NCI-H526 (cell line): ENCODE data around the gene WBP4.

ENCODE experiments used
- DNase-seq, 2 experiments: peaks; one replicate each; lab custom pipeline; 2025; lab: John Stamatoyannopoulos, UW

Gene WBP4

DNA sequence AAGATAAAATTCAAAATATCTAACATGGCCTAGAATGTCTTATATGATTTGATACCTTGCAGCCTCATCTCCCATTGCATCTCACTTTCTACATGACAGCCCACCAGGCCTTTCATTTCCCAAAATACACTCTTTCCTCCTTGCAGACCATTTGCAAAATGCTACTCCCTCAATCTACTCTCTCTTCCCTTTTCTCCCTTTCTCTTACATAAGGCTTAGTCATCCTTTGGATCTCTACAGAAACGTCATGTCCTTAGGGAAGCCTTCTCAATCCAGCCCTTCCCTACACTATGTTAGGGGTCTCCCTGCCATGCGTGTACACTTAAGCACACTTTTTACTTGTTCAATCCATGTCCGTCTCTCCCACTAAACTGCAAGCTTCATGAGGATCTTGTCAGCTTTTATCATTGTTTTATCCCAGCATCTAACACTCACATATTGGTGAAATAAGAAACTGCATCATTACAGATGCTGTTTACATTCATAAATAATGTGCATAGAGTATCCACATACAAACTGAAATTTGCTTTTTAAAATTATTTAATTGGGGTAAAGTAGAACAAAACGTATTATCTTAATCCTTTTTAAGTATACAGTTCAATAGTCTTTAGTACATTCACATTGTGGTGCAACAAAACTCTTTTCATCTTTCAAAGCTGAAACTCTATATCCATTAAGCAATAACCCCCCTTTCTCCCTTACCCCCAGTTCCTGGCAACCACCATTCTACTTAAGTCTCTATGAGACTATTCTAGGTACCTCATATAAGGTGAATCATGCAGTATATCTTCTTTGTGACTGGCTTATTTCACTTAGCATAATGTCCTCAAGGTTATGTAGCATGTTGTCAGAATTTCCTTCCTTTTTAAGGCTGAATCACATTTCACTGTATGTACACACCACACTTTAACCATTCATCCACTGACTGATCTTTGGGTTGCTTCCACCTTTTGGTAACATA, 11.5 kb upstream of the WBP4 start:
- no peak for DNase-seq

DNA sequence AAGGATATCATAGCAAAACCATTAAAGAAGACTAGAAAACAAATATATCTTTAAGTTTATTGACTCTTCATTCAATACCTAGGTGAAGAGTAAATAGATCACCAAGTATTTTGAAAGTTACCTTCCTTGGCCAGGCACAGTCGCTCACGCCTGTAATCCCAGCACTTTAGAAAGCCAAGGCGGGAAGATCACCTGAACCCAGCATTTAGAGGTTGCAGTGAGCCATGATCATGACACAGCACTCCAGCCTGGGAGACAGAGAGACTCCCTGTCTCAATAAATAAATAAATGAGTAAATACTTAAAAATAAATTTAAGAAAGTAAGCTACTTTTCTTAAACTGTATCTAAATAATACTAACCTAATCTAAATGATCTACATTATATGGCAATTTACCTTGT, 8.9 kb upstream of the WBP4 start:
- DNase-seq, result no peak

DNA sequence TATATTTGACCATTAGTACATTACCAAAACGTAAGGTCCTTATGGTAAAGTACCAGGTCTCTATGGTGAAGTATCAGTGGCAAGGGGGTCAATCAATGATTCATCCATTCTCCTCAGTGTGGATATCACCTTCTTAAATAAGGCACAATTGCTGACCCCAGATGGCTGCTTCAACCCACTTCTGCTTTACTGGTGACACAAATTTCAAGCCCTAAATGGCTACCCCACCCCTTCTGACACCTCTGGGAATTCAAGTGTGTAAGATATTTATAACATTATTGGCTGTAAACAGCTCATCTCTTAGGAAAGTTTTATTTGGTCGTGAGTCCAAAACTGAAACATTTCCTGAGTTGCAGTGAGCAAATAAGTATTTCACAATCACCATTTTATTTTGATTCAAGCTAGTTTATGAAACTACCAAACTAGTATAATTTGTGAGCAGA, 7.9 kb upstream of the WBP4 start:
- DNase-seq, result no peak

DNA sequence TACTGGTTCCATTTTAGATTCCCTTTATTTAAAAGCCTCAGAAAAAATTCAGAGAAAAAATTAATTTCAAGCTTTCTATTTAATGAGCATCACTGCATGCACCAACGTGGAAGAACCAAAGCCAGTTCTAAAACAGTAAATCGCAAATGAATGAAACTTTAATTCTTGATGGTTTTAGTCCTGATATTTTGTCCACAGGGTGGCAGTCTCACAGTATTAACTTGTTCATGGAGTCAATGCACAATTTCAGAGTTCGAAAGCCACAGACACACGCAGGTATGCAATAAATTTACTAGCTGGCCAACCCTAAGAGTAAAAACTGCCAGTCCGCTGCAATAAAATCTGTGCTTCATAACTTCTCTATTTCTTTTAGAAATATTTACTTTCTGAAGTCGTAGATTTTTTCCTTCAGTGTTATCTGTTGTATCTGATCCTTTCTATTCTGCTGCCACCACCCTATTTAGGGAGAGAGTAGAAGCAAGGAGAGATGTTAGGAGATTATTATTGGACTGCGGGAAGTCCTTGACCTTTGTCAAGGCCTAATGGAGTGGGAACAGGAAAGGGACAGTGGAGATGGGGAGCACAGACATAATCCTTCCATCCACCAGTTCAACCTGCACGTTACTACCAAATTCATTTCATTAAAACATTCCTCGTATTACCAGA, 7.0 kb upstream of the WBP4 start:
- DNase-seq, result peak; percentile 69 to 84

DNA sequence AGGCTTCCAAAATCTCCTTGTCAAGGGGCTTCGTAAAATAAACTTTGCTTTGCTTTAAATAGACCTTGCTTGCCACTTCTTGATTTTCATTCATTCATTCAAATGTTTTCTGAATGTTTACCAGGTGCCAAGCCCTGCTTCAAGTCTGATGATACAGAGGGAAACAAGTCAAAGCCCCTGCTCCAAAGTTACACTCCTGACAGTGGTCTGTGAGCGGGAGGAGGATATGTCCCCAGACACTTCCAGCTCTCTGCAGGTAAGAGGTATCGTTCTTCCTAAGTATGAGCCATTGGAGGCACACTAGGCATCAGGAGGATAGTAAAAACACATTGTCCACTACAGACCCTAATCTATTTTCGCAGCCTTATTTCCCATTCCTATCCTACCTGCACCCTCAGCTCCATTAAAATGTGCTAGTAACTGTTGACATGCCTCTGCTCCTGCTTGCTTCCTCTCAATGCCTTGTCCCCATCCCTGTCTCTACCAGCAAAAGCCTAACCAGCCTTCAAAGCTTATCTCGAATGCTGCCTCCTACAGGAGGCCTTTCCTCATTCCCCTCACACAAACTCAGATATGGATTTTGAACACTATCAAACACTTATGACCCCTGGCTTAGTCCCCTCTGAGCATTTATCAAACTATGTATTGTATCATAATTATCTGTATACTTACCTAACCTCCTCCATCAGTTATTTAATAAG, 6.2 kb upstream of the WBP4 start:
- DNase-seq, result peak; percentile 29 to 57

DNA sequence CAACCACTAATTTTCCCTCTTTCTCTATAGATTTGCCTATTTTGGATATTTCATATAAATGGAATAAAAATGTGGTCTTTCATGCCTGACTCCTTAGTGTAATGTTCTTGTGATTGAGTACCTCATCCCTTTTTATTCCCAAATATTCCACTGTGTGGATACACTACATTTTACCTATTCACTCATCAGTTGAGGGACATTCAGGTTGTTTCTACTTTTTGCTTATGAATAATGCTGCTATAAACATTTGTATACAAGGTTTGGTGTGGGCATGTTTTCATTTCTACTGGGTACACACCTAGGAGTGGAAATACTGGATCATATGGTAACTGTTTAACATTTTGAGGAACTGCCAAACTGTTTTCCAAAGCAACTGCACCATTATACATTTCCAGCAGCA, 5.1 kb upstream of the WBP4 start:
- DNase-seq, result no peak

DNA sequence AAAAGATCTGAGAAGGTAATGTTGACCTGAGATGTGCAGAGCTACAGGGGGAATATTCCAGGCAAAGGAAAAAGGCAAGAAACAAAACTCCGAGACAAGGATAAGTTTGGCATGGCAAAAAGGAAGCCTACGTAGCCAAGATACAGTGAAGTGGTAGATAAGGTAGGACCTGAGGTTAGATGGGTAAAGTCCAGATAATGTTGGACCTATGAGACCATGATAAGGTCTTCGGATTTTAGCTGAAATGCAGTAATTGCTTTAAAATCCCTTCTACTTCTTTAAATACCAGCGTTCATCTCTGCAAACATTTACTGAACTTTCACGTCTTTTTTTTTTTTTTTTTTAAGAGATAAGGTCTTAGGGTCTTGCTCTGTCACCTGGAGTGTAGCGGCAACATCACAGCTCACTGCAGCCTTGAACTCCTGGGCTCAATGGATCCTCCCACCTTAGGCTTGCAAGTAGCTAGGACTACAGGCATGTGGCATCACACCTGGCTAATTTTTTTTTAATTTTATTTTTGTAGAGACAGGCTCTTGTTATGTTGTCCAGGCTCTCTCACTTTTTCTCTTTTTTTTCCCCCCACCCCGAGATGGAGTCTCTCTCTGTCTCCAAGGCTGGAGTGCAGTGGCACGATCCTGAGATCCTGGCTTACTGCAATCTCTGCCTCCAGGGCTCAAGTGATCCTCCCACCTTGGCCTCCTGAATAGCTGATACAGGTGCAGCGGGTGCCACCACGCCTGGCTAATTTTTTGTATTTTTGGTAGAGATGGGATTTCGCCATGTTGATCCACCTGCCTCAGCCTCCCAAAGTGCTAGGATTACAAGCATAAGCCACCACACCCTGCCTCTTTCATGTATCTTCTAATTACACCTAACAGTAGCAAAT, 4.2 kb upstream of the WBP4 start:
- no peak for DNase-seq

DNA sequence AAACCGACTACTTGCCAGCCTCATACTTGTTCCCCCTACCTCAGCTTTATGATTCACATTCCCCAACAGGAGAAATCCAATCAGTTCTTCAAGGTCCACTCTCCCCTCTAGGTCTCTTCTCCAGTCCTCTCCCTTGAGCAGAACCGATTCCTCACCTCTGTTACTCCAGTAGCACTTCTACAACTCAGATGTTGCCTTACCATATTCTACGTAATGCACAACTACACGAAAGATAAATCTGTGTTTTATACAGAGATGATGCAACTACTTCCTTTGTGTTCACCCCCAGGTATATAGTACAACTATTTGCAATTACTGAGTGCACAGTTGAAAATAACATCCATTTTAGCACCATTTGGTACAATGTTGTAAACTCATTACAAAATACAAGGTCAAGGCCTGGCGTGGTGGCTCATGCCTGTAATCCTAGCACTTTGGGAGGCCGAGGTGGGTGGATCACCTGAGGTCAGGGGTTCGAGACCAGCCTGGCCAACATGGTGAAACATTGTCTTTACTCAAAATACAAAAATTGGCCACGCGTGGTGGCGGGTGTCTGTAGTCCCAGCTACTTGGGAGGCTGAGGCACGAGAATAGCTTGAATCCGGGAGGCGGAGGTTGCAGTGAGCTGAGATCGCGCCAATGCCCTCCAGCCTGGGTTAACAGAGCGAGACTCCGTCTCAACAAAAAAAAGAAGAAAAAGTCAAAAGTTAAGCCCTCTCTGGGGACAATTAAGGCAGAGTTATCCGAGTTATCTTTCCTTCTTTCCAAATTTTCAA, 2.8 kb upstream of the WBP4 start:
- no peak for DNase-seq

DNA sequence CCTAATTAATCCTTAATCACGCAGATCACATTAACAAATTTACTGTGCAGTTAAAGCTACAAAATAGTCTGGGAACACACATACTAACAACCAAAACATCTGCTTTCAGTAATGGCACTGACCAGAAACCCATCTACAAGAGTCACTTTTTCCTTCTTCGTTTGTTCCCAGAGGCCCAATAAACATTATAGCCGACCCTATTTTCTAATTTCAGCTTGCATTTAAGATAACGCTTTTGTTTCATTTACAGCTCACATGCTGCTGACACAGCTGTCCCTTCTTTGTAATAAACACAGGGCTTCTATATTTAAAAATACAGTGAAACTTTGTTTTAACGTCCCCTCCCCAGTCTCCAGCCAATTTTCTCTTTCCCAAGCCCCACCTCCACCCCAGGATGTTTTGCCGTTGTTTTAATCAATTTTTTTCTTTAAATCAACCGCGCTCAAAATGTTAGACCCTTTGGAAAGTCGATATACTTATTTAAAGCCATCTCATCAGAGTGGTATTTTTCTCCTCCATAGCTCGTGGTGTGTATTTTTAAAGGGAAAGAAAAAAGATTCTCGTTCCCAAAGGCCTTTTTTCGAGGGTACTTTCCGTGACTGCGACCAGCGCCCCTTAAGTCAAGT, 1.7 kb upstream of the WBP4 start:
- DNase-seq, result peak in 1 of 2 experiments; percentile 73

DNA sequence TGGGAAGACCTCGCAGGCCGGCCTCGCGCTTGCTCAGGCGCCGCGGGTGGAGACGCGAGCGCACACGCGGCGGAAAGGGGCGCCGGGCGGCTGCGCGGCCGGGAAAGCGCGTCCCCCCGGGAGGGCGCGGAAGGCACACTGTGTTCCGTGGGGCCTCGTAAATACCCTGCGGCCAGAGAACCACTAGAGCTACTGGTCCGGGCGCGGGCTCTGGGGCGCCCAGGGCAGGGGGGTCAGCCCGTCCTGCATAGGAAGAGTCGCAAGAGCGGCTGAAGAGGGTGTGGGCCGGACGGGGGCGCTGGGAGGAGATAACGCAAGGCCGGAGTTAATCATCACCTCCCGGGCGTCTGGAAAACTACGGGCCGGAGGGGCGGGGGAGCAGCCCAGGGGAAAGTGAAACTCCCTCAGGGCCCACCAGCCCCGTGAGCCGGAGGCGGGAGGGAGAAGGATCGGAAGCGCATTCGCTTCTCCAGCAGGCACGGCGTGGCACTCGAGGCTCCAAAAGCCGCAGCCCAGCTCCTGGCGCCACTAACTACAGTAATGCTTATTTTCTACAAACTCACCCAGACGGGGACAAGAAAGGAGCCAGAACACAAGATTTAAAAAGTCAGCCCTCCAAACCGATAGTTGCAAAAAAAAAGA, 1.1 kb upstream of the WBP4 start:
- peak; percentile 90 to 98 for DNase-seq

DNA sequence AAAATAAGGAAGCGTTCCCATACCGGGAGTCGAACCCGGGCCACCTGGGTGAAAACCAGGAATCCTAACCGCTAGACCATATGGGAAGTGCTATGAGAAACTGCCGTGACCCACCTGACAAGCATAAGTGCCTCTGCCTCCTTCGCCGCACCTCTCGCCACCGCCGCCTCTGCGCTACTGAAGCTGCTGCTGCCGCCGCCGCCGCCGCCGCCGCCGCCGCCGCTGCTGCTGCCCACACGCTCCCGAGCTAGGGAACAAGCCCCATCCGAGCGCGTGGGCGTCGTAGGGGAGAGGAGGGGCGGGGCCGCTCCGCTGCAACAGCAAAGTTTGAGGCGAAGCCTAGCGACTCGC, 610 bp upstream of the WBP4 start:
- DNase-seq, result peak; percentile 86 to 95

DNA sequence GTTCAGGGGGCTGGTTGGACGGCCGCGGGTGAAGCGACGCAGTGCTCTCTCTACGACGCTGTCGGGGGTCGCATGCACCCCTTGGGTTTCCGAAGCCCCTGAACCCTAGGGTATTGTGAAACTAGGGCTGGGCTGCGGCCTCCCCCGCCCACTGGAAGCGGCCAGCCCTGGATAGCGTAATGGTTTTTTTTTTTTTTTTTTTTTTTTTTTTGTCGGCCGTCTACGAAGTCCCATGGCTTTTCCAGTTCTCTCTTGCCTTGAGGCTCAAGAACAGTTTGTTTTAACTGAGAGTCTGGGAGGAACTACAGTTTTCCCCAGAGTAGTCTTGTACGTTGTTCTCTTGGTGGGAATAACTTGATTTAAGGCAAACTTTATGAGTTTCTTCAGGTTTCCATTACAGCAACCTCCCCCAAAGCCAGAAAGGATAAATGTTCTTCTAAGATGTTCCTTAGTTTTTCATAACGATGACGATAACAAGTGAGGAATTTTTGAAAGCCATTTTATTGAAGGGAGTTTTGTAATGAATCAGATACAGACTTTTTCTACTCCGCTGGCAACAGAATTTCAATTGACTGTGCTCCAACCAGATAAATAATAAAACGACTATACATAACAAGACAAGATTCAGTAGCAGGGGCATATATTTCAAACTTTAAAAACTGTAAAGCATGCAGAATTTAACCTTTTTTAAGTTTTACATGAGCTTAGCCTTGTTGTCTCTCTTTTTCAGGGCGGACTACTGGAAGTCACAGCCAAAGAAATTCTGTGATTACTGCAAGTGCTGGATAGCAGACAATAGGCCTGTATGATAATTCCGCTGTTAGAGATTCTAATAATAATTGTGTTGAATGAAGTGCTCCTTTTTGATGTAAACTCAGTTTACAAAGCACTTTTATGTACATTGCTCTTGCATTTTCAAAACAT, 867 bp downstream of the WBP4 start:
- DNase-seq, result peak; percentile 83 to 88

DNA sequence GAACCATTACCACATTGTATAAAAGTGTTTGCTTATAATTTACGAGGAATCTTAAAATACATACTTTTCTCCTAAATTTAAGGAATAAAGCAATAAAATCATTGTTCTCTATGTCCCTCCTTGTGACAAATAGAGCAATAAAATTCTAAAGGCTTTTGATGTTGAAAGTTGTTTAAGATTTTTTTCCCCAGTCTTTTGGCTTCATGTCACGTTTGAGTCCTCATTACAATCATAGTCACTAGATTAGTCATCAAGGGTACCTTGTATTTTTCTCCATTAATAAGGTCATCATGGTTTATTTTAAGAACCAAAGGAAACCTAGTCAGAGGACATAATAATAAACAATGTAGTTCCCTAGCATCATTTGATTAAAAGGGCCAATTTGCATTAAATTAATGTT, 3.2 kb downstream of the WBP4 start:
- no peak for DNase-seq

DNA sequence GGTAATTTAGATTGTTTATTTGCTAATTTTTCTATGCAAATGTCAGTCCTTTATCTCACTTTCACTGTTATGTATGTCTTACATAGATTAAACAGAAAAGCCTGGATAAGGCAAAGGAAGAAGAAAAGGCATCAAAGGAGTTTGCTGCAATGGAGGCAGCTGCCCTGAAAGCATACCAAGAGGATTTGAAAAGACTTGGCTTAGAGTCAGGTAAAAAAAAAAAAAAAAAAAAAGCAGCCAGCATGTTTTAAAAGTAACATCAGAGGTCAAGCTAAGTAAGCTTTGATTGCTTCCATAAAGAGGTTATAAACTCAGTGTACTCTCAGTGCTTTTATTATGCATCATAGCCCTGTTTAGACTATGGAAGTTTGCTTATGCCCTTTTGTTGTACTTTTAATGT, 3.8 kb downstream of the WBP4 start:
- no peak for DNase-seq

DNA sequence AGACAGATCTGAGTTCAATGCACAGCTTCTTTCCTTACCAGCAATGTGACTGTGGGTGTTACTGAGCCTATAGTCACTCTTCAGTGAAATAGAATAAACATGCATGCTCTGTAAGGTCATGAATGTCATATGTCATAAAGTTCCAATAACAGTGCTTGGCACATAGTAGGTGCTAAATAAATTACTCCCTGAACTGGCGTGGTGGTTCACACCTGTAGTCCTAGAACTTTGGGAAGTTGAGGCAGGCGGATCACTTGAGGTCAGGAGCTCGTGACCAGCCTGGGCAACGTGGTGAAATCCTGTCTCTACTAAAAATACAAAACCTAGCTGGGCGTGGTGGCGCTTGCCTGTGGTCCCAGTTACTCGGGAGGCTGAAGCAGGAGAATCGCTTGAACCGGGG, 13.2 kb downstream of the WBP4 start:
- no peak for DNase-seq

DNA sequence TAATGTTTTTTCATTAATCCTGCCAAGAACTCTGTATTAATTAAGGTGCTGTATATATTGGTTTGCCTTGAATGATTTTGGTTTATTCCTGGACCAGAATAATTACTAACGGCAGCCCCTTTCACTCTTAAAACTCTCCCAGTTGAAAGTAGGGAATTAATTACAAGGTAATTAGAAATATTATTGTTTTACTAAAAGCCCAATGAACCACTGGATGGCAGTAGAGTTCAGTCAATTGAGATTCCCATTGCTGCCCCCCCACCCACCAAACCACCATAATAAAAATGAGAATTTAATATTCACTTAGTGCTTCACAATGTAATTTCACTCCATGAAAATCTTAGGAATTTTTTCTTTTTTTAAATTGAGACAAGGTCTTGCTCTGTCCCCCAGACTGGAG, 13.7 kb downstream of the WBP4 start:
- peak in 1 of 2 experiments; percentile 74 for DNase-seq

DNA sequence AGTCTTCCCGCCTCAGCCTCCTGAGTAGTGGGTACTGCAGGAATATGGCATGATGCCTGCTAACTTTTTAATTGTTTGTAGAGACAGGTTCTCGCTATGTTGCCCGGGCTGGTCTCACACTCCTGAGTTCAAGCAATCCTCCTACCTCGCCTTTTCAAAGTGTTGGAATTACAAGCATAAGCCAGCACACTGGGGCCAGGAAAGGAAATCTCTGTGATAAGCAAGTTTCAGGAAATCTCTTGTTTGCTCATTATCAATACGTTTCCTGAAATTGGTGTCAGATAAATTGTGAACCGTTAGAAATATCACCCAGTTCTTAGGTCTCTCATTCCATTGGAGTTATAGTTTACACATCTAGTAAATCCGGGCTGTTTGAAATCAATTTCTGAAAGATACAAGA, 14.2 kb downstream of the WBP4 start:
- DNase-seq, result no peak

DNA sequence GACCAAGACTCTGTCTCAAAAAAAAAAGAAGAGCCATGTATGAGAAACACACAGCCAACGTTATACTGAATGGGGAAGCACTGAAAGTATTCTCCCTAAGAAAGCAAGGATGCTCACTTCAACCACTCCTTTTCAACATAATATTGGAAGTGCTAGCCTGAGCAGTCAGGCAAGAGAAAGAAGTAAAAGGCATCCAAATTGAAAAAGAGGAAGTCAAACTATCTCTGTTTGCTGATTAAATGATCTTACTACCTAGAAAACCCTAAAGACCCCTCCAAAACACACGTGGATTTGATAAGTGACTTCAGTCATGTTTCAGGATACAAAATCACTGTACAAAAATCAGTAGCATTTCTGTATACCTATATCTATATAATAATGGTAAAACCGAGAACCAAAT, 16.2 kb downstream of the WBP4 start:
- no peak for DNase-seq

DNA sequence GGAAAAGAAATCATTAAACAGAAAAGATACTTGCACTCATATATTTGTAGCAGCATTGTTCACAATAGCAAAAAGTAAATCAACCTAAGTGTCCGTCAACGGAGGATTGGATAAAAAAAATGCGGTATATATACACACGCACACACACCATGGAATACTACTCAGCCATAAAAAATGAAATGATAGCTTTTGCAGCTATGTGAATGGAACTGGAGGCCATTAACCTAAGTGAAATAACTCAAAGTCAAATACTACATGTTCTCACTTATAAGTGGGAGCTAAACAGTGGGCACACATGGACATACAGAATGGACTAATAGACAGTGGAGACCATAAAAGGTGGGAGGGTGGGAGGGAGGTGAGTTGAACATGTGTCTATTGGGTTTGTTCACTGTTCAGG, 18.4 kb downstream of the WBP4 start:
- no peak for DNase-seq
